Measurements from ENCODE around the gene ANKRD11. TPM values are rescaled to one million over a fixed set of nuclear protein-coding genes. Genes with fewer than 3 reads are reported as not detected.

The ANKRD11 gene
- polyA plus RNA-seq, 1 experiment: 48.1 TPM

DNA sequence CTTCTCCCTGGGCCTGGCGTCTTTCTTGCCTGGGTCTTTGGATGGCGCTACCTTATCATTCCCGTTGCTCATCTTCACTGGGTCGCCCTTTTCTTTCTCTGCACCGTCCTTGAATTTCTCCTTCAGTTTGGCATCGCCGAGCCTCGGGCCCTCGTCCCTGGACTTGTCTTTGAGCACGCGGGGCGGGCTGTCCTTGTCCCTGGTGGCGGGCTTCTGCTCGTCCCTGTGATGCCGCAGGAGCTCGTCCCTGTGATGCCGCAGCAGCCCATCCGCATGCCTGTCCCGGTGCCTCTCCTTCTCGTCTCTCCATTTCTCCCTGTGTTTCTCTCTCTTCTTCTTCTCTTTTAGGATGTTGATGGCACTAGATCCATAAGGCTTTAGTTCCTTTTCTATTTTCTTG lies 208.5 kb downstream of the ANKRD11 start:
- ChIA-PET POLR2A (no interaction called here), CTCF (no interaction called here)
- H3K9me3 ChIP-seq (ENCODE audit: control insufficient read depth, insufficient read depth, low read length): peaks cover 18% of the 10 kb centered on the region
- DNase-seq (ENCODE audit: low read depth, low spot score): no peak
- H3K4me3 ChIP-seq (ENCODE audit: low read depth, low read length): no peak overlapping the region
- TF ChIP-seq CTCF (IDR thresholded peaks at IDR 0.05; ENCODE audit: low read depth, low read length): no peak
- no peak overlapping the region for H3K27ac ChIP-seq (ENCODE audit: low read depth, low read length)
- H3K27me3 ChIP-seq (ENCODE audit: control insufficient read depth, insufficient read depth, low read length): no peaks in the 10 kb centered on the region

- no peak overlapping the region for H3K27ac ChIP-seq (ENCODE audit: low read depth, low read length)
- H3K27me3 ChIP-seq (ENCODE audit: control insufficient read depth, insufficient read depth, low read length): no peaks in the 10 kb centered on the region
- DNase-seq (ENCODE audit: low read depth, low spot score): no peak
- H3K9me3 ChIP-seq (ENCODE audit: control insufficient read depth, insufficient read depth, low read length): peaks cover 18% of the 10 kb centered on the region
- no peak overlapping the region for H3K4me3 ChIP-seq (ENCODE audit: low read depth, low read length)
- CTCF ChIA-PET: interaction anchor here (0.6 kb wide), 1 partner anchor 8 kb away, joined by 3 read pairs; no protein-coding TSS in a partner anchor
- no peak for TF ChIP-seq CTCF (IDR thresholded peaks at IDR 0.05; ENCODE audit: low read depth, low read length)
- POLR2A ChIA-PET: interaction anchor here (0.6 kb wide), 1 partner anchor 76 kb away, joined by 4 read pairs; no protein-coding TSS in a partner anchor
These were observed 209.2 kb downstream of the ANKRD11 start for GRCh38 chr16:89281189-89281577.

DNA sequence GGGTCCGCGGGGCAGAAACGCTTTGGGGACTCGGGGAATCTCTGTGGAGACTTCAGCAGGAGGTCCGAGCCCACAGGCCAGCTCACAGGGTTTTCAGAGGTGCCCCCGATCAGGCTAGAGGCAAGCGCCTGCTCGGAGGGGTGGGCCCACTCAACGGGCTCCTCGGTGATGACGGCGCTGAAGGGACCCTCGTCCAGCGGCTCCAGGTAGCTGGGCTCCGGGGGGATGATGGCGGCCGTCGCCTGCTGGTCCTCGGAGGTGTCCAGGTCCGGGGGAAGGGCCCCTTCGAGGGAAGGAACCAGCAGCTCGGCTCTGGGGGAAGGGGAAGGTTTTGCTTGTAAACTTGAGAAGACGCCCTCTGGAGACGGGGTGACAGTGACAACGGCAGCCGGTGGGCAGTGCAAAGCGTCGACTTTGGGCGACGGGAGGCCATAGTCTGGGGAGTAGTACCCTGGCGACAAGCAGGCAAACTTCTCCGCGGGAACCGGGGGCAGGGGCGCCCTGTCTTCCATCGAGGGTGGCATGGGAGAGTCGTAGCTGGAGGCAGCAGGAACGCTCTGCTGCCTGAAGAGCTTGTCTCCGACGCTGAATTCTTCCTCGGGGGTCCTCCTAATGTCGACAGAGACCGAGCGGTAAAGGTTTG lies 209.7 kb downstream of the ANKRD11 start:
- no peak overlapping the region for H3K27ac ChIP-seq (ENCODE audit: low read depth, low read length)
- no peak overlapping the region for H3K4me3 ChIP-seq (ENCODE audit: low read depth, low read length)
- no peaks in the 10 kb centered on the region for H3K27me3 ChIP-seq (ENCODE audit: control insufficient read depth, insufficient read depth, low read length)
- ChIA-PET CTCF (interaction anchor here (0.6 kb wide), 1 partner anchor 9 kb away, joined by 3 read pairs; no protein-coding TSS in a partner anchor), POLR2A (interaction anchor here (0.6 kb wide), 1 partner anchor 76 kb away, joined by 4 read pairs; no protein-coding TSS in a partner anchor)
- H3K9me3 ChIP-seq (ENCODE audit: control insufficient read depth, insufficient read depth, low read length): peaks cover 18% of the 10 kb centered on the region
- TF ChIP-seq CTCF (IDR thresholded peaks at IDR 0.05; ENCODE audit: low read depth, low read length): no peak
- DNase-seq (ENCODE audit: low read depth, low spot score): no peak

DNA sequence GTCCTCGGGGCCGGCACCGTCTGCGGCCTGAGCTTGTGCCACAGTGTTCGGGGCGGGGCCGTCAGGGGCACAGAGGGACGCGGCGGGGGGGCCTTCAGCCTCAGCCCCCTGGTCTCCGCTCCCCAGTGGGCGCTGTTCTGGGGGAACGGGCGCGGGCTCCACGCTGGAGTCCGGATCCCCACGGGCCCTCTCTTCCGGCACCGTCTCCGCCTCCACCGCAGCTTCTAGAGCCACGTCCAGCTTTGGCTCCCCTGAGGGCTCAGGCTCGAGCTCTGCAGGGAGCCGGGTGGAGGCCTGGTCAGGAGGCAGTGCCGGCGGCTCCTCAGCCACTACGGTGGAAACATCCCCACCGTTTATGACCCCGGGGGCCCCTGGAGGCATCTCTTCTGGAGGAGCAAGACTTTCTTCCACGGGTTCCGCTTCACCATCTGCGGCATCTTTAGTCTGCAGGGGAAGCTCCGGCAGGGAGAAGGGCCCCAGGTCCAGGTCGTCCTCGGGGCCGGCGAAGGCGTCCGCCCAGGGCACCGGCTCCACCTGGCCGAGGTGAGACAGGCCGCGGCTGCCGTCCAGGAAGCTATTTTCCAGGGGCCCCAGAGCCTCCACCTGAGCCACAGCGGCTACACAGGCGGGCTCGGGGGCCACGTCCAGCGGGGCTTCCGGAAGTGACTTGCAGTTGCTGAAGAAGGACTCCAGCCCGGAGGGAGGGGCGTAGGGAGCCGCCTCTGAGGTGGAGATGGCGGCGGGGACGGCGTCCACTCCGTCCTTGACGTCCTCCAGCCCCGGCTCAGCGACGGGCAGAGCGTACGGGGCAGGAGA lies 210.5 kb downstream of the ANKRD11 start:
- Histone ChIP-seq H3K27ac (ENCODE audit: low read depth, low read length) (no peak overlapping the region), H3K4me3 (ENCODE audit: low read depth, low read length) (no peak overlapping the region), H3K9me3 (ENCODE audit: control insufficient read depth, insufficient read depth, low read length) (peaks cover 18% of the 10 kb centered on the region), H3K27me3 (ENCODE audit: control insufficient read depth, insufficient read depth, low read length) (no peaks in the 10 kb centered on the region)
- ChIA-PET CTCF (no interaction called here), POLR2A (no interaction called here)
- no peak for DNase-seq (ENCODE audit: low read depth, low spot score)
- no peak for TF ChIP-seq CTCF (IDR thresholded peaks at IDR 0.05; ENCODE audit: low read depth, low read length)
